Measurements from ENCODE around the gene RCBTB1. TPM values are rescaled to one million over a fixed set of nuclear protein-coding genes. Genes with fewer than 3 reads are reported as not detected.

The RCBTB1 gene
- total RNA-seq (10 to 100 TPM; 24.0 to 29.1 TPM), polyA plus RNA-seq (ENCODE audit: insufficient read length in 2 of 2) (10 to 100 TPM; 39.7 to 47.6 TPM)
- long read RNA-seq, donor 1, full-length matches to known transcripts = 8 of 21 reads
- long read RNA-seq, donor 1, partial matches to known transcripts = 13 of 21 reads
- long read RNA-seq, donor 1, other reads (novel, unspliced or antisense) = 0 of 21 reads
- long read RNA-seq, donor 2, full-length matches to known transcripts = 5 of 5 reads
- long read RNA-seq, donor 2, partial matches to known transcripts = 0 of 5 reads
- long read RNA-seq, donor 2, other reads (novel, unspliced or antisense) = 0 of 5 reads
- long read RNA-seq, donor 3, full-length matches to known transcripts = 5 of 5 reads
- long read RNA-seq, donor 3, partial matches to known transcripts = 0 of 5 reads
- long read RNA-seq, donor 3, other reads (novel, unspliced or antisense) = 0 of 5 reads
- long read RNA-seq, donor 4, full-length matches to known transcripts = 4 of 4 reads
- long read RNA-seq, donor 4, partial matches to known transcripts = 0 of 4 reads
- long read RNA-seq, donor 4, other reads (novel, unspliced or antisense) = 0 of 4 reads

DNA sequence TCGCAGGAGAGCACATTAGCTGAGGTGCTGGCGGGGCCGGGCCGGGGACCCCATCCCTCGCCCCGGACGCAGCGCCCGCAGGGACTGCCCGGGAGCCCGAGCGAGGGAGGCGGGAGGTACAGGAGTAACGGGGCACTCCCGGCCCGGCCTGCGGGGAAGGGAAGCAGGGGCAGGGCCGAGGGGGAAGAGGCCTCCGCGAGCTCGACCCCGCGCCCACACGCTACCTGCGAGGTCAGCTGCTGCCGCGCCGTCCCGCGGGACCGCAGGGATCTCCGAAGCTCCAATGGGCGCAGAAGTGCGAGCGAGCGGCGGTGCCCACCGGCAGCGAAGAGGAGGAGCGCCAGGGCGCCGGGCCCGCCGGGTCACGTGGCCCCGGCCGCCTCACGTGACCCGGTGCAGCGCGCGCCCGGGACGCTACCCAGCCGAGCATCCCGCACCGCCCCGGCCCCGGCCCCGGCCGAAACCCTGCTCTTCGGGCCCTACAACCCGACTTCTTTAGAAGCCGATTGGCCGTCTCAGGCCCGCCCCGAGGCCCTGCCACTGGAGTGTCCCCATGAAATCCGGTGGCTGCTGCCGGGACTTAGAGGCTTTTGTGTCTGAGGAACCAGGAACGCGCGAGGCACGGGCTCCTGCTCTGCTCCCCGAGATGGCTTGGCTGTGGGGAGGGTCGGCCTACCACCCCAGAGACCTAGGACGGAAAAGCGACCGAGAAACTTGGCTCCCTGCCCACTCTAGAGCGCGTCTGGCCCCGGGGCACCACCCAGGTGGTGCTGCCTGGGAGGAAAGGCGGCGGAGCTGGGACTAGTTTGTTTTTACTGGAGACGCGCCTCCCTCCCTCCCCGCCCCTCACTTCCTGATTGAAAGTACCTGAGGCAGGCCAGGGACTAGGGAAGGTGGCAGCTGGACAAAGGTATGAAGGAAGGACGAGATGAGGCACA is at the start of gene RCBTB1:
Gene RCBTB1 (minus strand): TSS at position 339 of the 938 bp plus-strand sequence. CDS start 18,279 bp downstream, outside the sequence.
- peaks cover 4% of the 10 kb centered on the region for H3K4me1 ChIP-seq (ENCODE audit: control insufficient read depth, insufficient read depth, low read length)
- peak; percentile 40 to 92 (median 64) for DNase-seq (ENCODE audit: low read depth in 4 of 6, low spot score in 6 of 6)
- no peaks in the 10 kb centered on the region for H3K36me3 ChIP-seq (ENCODE audit: control insufficient read depth, insufficient read depth, low read length)
- H3K9me3 ChIP-seq (ENCODE audit: control insufficient read depth, insufficient read depth, low read length) = no peaks in the 10 kb centered on the region
- no peaks in the 10 kb centered on the region for H3K27me3 ChIP-seq (ENCODE audit: control insufficient read depth, insufficient read depth, low read length)
- H3K27ac ChIP-seq (ENCODE audit: low read depth, low read length) = peak within 1 kb of the TSS; percentile 67
- H3K4me3 ChIP-seq (ENCODE audit: low read depth, low read length) = peak within 1 kb of the TSS; percentile 73
- under 1% methylated on average over 87 of the region's 87 CpGs for WGBS (ENCODE audit: insufficient coverage)

GRCh38 chr13:49633710-49634109 is 48.4 kb upstream of the RCBTB1 start:
- 100% methylated on average over 1 of the region's 4 CpGs for WGBS (ENCODE audit: insufficient coverage)
- no peak overlapping the region for H3K4me3 ChIP-seq (ENCODE audit: low read depth, low read length)
- no peak for DNase-seq (ENCODE audit: low read depth in 4 of 6, low spot score in 6 of 6)

GRCh38 chr13:49632156-49632555 is 46.8 kb upstream of the RCBTB1 start:
- WGBS (ENCODE audit: insufficient coverage) = 100% methylated on average over 2 of the region's 5 CpGs
- Histone ChIP-seq H3K36me3 (ENCODE audit: control insufficient read depth, insufficient read depth, low read length) (no peaks in the 10 kb centered on the region), H3K9me3 (ENCODE audit: control insufficient read depth, insufficient read depth, low read length) (no peaks in the 10 kb centered on the region), H3K4me1 (ENCODE audit: control insufficient read depth, insufficient read depth, low read length) (peaks cover 7% of the 10 kb centered on the region), H3K27me3 (ENCODE audit: control insufficient read depth, insufficient read depth, low read length) (no peaks in the 10 kb centered on the region), H3K4me3 (ENCODE audit: low read depth, low read length) (no peak overlapping the region), H3K27ac (ENCODE audit: low read depth, low read length) (no peak overlapping the region)
- no peak for DNase-seq (ENCODE audit: low read depth in 4 of 6, low spot score in 6 of 6)

More at GRCh38 chr13:49633710-49634109, 48.4 kb upstream of the RCBTB1 start:
- Histone ChIP-seq H3K4me1 (ENCODE audit: control insufficient read depth, insufficient read depth, low read length) (no peaks in the 10 kb centered on the region), H3K27ac (ENCODE audit: low read depth, low read length) (no peak overlapping the region), H3K36me3 (ENCODE audit: control insufficient read depth, insufficient read depth, low read length) (no peaks in the 10 kb centered on the region), H3K9me3 (ENCODE audit: control insufficient read depth, insufficient read depth, low read length) (no peaks in the 10 kb centered on the region), H3K27me3 (ENCODE audit: control insufficient read depth, insufficient read depth, low read length) (no peaks in the 10 kb centered on the region)

- H3K27ac ChIP-seq (ENCODE audit: low read depth, low read length) = peak overlapping the region; percentile 19
- no peak overlapping the region for H3K4me3 ChIP-seq (ENCODE audit: low read depth, low read length)
- DNase-seq (ENCODE audit: low read depth in 4 of 6, low spot score in 6 of 6) = no peak
- H3K9me3 ChIP-seq (ENCODE audit: control insufficient read depth, insufficient read depth, low read length) = no peaks in the 10 kb centered on the region
- WGBS (ENCODE audit: insufficient coverage) = 87% methylated on average over 16 of the region's 16 CpGs
- H3K27me3 ChIP-seq (ENCODE audit: control insufficient read depth, insufficient read depth, low read length) = no peaks in the 10 kb centered on the region
- peaks cover 8% of the 10 kb centered on the region for H3K4me1 ChIP-seq (ENCODE audit: control insufficient read depth, insufficient read depth, low read length)
- H3K36me3 ChIP-seq (ENCODE audit: control insufficient read depth, insufficient read depth, low read length) = no peaks in the 10 kb centered on the region
Measured at GRCh38 chr13:49630580-49630979, 45.2 kb upstream of the RCBTB1 start.

DNA sequence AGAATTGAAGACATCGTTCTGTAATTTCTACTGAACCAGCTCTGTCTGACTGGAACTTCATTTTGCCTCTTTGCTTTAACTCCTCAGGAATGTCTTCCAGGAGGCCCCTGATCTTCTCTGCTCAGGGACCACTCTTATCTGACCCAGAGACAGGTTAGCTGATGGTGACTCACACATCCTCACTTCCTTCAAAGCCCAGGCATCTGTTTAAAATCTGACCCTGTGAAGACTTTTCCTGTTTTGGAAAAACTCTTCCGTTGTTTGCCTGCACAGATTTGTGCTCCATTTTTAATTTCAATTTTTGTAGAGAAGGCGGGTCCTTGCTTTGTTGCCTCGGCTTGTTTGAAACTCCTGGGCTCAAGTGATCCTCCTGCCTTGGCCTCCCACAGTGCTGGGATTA is 44.6 kb upstream of the RCBTB1 start:
- WGBS (ENCODE audit: insufficient coverage) = 86% methylated on average over 4 of the region's 4 CpGs
- no peak for DNase-seq (ENCODE audit: low read depth in 4 of 6, low spot score in 6 of 6)

DNA sequence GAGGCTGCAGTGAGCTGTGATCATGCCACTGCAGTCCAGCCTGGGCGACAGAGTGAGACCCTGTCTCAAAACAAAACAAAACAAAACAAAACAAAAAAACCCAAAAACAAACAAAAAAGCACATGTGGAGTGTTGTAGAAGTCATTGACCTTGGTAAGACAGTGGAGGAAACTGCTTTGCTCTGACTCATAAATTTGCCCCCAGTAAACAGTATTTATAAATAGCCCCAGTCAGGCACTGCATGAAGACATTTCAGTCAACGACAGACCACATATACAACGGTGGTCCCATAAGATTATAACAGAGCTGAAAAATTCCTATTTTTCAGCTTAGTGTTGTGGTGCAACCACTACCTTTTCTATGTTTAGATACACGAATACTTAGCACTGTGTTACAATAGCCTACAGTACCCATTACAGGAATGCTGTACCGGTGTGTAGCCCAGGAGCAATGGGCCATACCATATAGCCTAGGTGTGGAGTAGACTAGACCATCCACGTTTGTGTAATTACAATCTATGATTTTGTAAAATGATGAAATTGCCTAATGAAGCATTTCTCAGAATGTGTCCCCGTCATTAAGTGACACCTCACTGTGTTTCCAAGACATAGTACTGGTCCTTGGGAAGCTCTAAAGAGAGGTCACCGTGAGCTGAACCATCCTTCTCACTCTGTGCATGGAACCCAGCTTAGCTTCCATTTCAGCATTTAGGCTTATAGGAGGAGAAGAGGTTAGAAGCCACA is 44.0 kb upstream of the RCBTB1 start:
- H3K4me1 ChIP-seq (ENCODE audit: control insufficient read depth, insufficient read depth, low read length) = peaks cover 13% of the 10 kb centered on the region
- H3K27me3 ChIP-seq (ENCODE audit: control insufficient read depth, insufficient read depth, low read length) = no peaks in the 10 kb centered on the region
- H3K4me3 ChIP-seq (ENCODE audit: low read depth, low read length) = no peak overlapping the region
- H3K36me3 ChIP-seq (ENCODE audit: control insufficient read depth, insufficient read depth, low read length) = no peaks in the 10 kb centered on the region
- DNase-seq (ENCODE audit: low read depth in 4 of 6, low spot score in 6 of 6) = no peak
- no peaks in the 10 kb centered on the region for H3K9me3 ChIP-seq (ENCODE audit: control insufficient read depth, insufficient read depth, low read length)
- 83% methylated on average over 1 of the region's 8 CpGs for WGBS (ENCODE audit: insufficient coverage)
- H3K27ac ChIP-seq (ENCODE audit: low read depth, low read length) = no peak overlapping the region

More for the DNA sequence above, 44.6 kb upstream of the RCBTB1 start:
- Histone ChIP-seq H3K27ac (ENCODE audit: low read depth, low read length) (no peak overlapping the region), H3K4me1 (ENCODE audit: control insufficient read depth, insufficient read depth, low read length) (peaks cover 13% of the 10 kb centered on the region), H3K27me3 (ENCODE audit: control insufficient read depth, insufficient read depth, low read length) (no peaks in the 10 kb centered on the region), H3K36me3 (ENCODE audit: control insufficient read depth, insufficient read depth, low read length) (no peaks in the 10 kb centered on the region), H3K9me3 (ENCODE audit: control insufficient read depth, insufficient read depth, low read length) (no peaks in the 10 kb centered on the region), H3K4me3 (ENCODE audit: low read depth, low read length) (no peak overlapping the region)

GRCh38 chr13:49627831-49628652 is 42.7 kb upstream of the RCBTB1 start, which contains the start of gene ARL11:
Gene ARL11 (plus strand): TSS chr13:49628507. CDS start chr13:49630448, 1,941 bp downstream.
- 30% methylated on average over 11 of the region's 17 CpGs for WGBS (ENCODE audit: insufficient coverage)
- DNase-seq (ENCODE audit: low read depth in 4 of 6, low spot score in 6 of 6) = no peak
- Histone ChIP-seq H3K4me1 (ENCODE audit: control insufficient read depth, insufficient read depth, low read length) (peaks cover 13% of the 10 kb centered on the region), H3K9me3 (ENCODE audit: control insufficient read depth, insufficient read depth, low read length) (no peaks in the 10 kb centered on the region), H3K27me3 (ENCODE audit: control insufficient read depth, insufficient read depth, low read length) (no peaks in the 10 kb centered on the region), H3K36me3 (ENCODE audit: control insufficient read depth, insufficient read depth, low read length) (no peaks in the 10 kb centered on the region), H3K4me3 (ENCODE audit: low read depth, low read length) (no peak within 1 kb of the TSS), H3K27ac (ENCODE audit: low read depth, low read length) (no peak within 1 kb of the TSS)

DNA sequence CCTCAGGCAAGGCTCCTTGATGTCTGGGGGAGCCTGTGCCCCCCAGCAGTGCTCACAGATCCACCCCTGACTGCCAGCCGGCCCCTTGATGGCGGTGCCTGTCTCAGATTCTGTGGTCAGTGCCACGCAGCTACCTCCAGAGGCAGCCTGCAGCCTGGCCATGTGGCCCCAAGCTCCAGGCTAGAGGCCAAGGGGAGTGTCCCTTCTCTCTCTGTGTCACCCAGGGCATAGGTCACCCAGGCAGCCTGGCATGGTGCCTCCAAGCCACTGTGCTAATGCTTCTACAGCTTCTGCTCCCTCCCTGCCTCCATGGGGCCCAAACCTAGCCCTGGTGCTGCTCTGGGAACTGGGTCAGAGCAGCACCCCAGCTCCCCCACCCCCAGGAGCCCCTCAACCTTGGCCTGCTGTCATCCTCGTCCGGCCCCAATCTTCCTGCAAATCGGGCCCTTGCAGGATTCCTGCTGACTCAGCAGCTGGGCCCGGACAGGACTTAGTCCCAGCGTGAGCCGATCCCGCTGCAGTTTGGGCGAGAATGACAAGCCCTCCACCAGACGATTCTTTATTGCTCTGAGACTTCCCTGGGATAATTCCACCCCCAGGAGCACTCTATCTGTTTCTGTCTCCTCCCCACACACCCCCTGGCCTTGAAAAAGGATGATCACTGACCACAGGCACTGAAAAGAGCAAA is 40.2 kb upstream of the RCBTB1 start:
- no peak overlapping the region for H3K4me3 ChIP-seq (ENCODE audit: low read depth, low read length)
- H3K9me3 ChIP-seq (ENCODE audit: control insufficient read depth, insufficient read depth, low read length) = no peaks in the 10 kb centered on the region
- no peaks in the 10 kb centered on the region for H3K27me3 ChIP-seq (ENCODE audit: control insufficient read depth, insufficient read depth, low read length)
- DNase-seq (ENCODE audit: low read depth in 4 of 6, low spot score in 6 of 6) = no peak
- H3K4me1 ChIP-seq (ENCODE audit: control insufficient read depth, insufficient read depth, low read length) = peaks cover 13% of the 10 kb centered on the region
- WGBS (ENCODE audit: insufficient coverage) = 58% methylated on average over 12 of the region's 12 CpGs
- no peak overlapping the region for H3K27ac ChIP-seq (ENCODE audit: low read depth, low read length)
- H3K36me3 ChIP-seq (ENCODE audit: control insufficient read depth, insufficient read depth, low read length) = no peaks in the 10 kb centered on the region

Measured in spinal cord (tissue), 10 donors.